GM18951 (cell line): ENCODE measurements around the gene HMCN2.

Source experiments
- POLR2A ChIP-seq: IDR thresholded peaks from 4 replicates; pipeline ENCODE4 v1.6.1; 2011; ENCODE audit warnings: mild to moderate bottlenecking; ENCODE audit not compliant: insufficient read length, insufficient read depth; ENCODE audit errors: extremely low read depth
- in situ Hi-C: fragments of 300-500 bp; cut with MboI; formaldehyde crosslinking; loops from one replicate; pipeline ENCODE4 v1.12.0; 2022; ENCODE audit warnings: low sequenced_read_pairs, mixed read lengths, inconsistent platforms; ENCODE audit not compliant: unreplicated experiment

Gene HMCN2

GRCh38 chr9:130356877-130357584 lies 91.5 kb downstream of the HMCN2 start:
- in situ Hi-C loops, result no loop called here
- no peak for TF ChIP-seq POLR2A

- in situ Hi-C loops, result no loop called here
- TF ChIP-seq POLR2A, result no peak
Measured at GRCh38 chr9:130358928-130359327, 93.4 kb downstream of the HMCN2 start.

- no peak for TF ChIP-seq POLR2A
- in situ Hi-C loops, result no loop called here
Measured at GRCh38 chr9:130359819-130360218, 94.3 kb downstream of the HMCN2 start.

- in situ Hi-C loops, result no loop called here
- TF ChIP-seq POLR2A, result no peak
Measured at GRCh38 chr9:130360672-130361071, 95.1 kb downstream of the HMCN2 start.

- in situ Hi-C loops, result no loop called here
- TF ChIP-seq POLR2A, result no peak
Measured at GRCh38 chr9:130361873-130362362, 96.4 kb downstream of the HMCN2 start.

GRCh38 chr9:130362691-130363090 lies 97.1 kb downstream of the HMCN2 start:
- in situ Hi-C loops, result no loop called here
- TF ChIP-seq POLR2A, result no peak

- in situ Hi-C loops, result no loop called here
- no peak for TF ChIP-seq POLR2A
Measured at GRCh38 chr9:130363755-130364404, 98.3 kb downstream of the HMCN2 start.

GRCh38 chr9:130364619-130365322 lies 99.2 kb downstream of the HMCN2 start:
- TF ChIP-seq POLR2A, result no peak
- in situ Hi-C loops, result no loop called here

GRCh38 chr9:130365323-130365721 lies 99.8 kb downstream of the HMCN2 start:
- in situ Hi-C loops, result no loop called here
- TF ChIP-seq POLR2A, result no peak

GRCh38 chr9:130366072-130366471 lies 100.5 kb downstream of the HMCN2 start:
- in situ Hi-C loops, result no loop called here
- no peak for TF ChIP-seq POLR2A

GRCh38 chr9:130366888-130367550 lies 101.5 kb downstream of the HMCN2 start:
- in situ Hi-C loops, result no loop called here

GRCh38 chr9:130368631-130369103 lies 103.1 kb downstream of the HMCN2 start:
- in situ Hi-C loops, result no loop called here
- TF ChIP-seq POLR2A, result no peak

More at GRCh38 chr9:130366888-130367550, 101.5 kb downstream of the HMCN2 start:
- no peak for TF ChIP-seq POLR2A

- in situ Hi-C loops, result no loop called here
- no peak for TF ChIP-seq POLR2A
Measured at GRCh38 chr9:130370226-130370625, 104.7 kb downstream of the HMCN2 start.

GRCh38 chr9:130371196-130371966 lies 105.8 kb downstream of the HMCN2 start:
- in situ Hi-C loops, result no loop called here
- no peak for TF ChIP-seq POLR2A
